ENCODE data around the gene PUS7.
"Not testable (repeated sequence)": the region's sequence is repeated elsewhere in the genome, so short reads cannot be mapped to it uniquely, and the experiment has no call there.

The PUS7 gene

GRCh38 chr7:105442214-105442613, 79.9 kb downstream of the PUS7 start:
- DNase-seq: not testable (repeated sequence)

- no peak for DNase-seq
These were observed 82.7 kb downstream of the PUS7 start for GRCh38 chr7:105439174-105439893.

DNA sequence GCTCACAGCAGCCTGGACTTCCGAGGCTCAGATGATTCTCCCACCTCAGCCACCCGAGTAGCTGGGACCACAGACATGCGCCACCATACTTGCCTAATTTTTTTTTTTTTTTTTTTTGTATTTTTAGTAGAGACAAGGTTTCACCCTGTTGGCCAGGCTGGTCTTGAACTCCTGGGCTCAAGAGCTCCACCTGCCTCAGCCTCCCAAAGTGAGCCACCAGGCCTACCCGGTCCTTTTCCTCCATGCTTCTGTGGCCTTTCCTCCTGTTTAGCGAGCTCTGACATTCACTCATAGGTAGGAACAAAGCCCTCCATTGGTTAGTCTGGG, 83.3 kb downstream of the PUS7 start:
- no peak for DNase-seq

GRCh38 chr7:105438254-105438653, 83.8 kb downstream of the PUS7 start:
- no peak for DNase-seq

- DNase-seq: not testable (repeated sequence)
These were observed 84.7 kb downstream of the PUS7 start for GRCh38 chr7:105437356-105437755.

DNA sequence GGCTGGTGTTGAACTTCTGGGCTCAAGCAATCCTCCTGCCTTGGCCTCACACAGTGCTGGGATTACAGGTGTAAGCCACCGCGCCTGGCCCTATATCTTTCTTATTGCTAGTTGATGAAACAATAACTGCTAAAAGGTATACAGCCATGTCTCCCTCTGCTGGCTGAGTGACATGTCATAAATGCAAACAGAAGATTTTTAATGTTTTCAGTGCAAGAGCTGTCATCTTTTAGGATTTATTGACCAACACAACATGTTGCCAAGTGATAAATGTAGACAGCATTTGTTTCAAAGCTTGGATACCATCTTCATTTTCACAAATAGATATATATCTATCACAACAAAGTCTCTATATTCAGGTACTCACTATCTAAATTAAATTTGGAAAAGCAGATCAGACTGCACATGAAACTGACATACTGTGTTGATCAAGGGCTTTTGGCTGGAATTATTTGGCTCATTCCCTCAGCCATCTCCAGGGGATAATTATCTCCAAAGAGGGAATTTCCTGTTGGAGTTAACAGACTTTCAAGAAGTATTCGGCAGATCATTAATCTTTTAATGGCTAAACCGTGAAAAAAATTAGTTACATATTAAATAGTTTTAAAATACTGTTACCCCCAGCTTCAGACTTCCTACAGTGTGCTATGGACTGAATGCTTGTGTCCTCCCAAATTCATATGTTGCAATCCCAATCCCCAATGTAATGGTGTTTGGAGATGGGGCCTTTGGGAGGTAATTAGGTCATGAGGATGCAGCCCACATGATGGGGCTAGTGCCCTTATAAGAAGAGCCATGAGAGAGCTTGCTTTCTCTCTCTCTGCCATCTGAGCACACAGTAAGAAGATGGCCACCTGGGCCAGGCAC, 92.1 kb downstream of the PUS7 start:
- DNase-seq: peak; percentile 25

DNA sequence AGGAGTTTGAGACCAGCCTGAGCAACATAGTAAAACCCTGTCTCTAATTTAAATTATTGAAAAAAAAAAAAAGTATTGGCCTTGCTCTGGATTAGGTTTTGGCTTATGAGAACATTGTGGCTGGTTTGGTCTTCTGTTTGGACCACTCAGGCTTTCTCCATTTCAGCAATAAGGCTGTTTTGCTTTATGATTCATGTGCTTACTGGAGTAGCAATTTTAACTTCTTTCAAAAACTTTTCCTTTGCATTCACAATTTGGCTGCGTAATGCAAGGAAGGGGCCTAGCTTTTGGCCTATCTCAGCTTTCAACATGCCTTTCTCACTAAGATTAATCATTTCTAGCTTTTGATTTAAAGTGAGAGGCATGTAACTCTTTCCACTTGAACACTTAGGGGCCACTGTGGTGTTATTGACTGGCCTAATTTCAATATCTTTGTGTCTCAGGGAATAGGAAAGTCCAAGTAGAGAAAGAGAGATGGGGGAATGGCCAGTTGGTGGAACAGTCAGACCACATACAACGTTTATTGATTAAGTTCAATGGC, 95.4 kb downstream of the PUS7 start:
- no peak for DNase-seq

DNA sequence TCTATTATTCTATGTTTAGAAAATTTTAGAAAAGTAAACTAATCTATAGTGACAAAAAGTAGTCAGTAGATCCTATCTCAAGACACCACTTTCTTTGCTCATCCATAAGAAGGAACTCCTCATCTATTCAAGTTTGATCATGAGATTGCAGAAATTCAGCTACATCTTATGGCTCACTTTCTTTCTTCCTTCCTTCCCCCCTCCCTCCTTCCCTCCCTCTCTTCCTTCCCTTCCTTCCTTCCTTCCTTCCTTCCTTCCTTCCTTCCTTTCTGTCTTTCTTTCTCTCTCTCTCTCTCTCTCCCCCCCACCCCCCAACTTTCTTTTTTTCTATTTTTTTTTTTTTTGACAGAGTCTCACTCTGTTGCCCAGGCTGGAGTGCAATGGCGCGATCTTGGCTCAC, 98.1 kb downstream of the PUS7 start:
- DNase-seq: no peak

DNA sequence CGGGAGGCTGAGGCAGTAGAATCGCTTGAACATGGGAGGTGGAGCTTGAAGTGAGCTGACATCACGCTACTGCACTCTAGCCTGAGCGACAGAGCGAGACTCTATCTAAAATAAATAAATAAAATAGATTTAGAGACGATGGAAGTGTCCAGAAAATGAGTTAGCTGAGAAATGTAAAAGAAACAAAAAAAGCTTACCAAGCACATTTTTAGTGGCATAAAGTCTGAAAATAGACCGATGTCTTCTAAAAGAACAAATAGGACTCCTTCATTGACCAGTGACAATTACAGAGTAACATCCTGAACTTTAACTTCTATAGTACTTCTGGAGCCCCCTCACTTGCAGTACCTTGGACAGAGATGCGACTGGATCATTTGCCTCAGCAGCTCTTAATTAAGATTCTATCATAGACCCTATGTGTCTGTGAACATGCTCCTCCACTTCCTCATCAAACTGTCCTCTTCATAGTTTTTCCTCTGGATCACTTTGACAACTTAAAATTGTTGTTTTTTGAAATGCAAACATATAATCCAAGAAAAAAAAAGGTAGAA, 108.1 kb downstream of the PUS7 start:
- no peak for DNase-seq

- not testable (repeated sequence) for DNase-seq
These were observed 111.3 kb downstream of the PUS7 start for GRCh38 chr7:105410774-105411173.

- not testable (repeated sequence) for DNase-seq
These were observed 112.3 kb downstream of the PUS7 start for GRCh38 chr7:105409775-105410174.

DNA sequence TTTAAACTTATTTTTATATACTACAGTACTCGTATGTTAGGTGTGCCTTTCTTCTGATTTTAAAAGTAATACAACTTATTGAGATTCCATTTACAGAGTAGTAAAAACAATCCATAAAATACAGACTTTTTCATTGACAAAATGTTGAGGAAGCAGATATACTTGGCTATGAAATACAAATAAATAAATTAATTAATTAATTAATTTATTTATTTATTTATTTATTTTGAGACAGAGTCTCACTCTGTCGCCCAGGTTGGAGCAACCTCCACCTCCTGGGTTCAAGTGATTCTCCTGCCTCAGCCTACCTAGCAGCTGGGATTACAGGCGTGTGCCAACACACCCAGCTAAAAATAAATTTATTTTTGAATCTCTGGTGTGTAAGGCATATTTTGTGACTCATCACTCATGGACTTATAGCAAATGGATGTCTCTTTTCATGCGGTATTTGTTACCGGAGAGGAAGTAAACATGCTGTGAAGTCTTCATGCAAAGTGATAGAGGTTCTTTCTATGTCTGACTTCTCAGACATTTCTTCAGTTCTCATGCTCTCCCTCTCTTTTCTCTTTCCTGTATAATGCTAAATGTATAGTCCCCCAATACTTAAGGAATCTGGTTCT, 113.2 kb downstream of the PUS7 start:
- DNase-seq: no peak
